CD14-positive monocyte (primary cell): Measurements from ENCODE around the gene EBF3. TPM values are rescaled to one million over a fixed set of nuclear protein-coding genes. Genes with fewer than 3 reads are reported as not detected.

Experiments
- DNase-seq, 3 donors: peaks; one replicate each; pipeline ENCODE4 v3.0.0-alpha.2; 2011 to 2022
- H2AFZ ChIP-seq: 2 replicates; pipeline ENCODE4 v1.6.0; 2012; ENCODE audit warnings: mild to moderate bottlenecking, low read depth, low read length, inconsistent platforms; ENCODE audit not compliant: insufficient read depth, poor library complexity, severe bottlenecking
- H3K27ac ChIP-seq, 2 donors: 1 replicate in 1 of 2; 2 replicates in 1 of 2; pipeline ENCODE4 v1.5.1; 2012 to 2013; ENCODE audit warnings: low read length in 2 of 2, control low read depth in 1 of 2, inconsistent platforms in 1 of 2, low read depth in 1 of 2, mild to moderate bottlenecking in 1 of 2
- H3K27me3 ChIP-seq, 2 donors: one replicate each; pipeline versions ENCODE4 v1.6.0 to v1.6.1; 2011 to 2013; ENCODE audit warnings: low read length in 2 of 2; ENCODE audit not compliant: control insufficient read depth in 2 of 2, insufficient read depth in 2 of 2
- H3K36me3 ChIP-seq, 2 donors: replicated peaks in 1 of 2; 1 replicate in 1 of 2; 2 replicates in 1 of 2; pipeline versions ENCODE4 v1.5.1 to v1.6.1; 2012 to 2013; ENCODE audit warnings: low read length in 2 of 2, control low read depth in 1 of 2, inconsistent platforms in 1 of 2, mild to moderate bottlenecking in 1 of 2; ENCODE audit not compliant: insufficient read depth in 2 of 2, control insufficient read depth in 1 of 2
- H3K4me1 ChIP-seq, 2 donors: 1 replicate in 1 of 2; 2 replicates in 1 of 2; pipeline versions ENCODE4 v1.5.1 to v1.6.1; 2012 to 2013; ENCODE audit warnings: low read length in 2 of 2, control low read depth in 1 of 2, inconsistent platforms in 1 of 2, mild to moderate bottlenecking in 1 of 2, moderate library complexity in 1 of 2; ENCODE audit not compliant: insufficient read depth in 2 of 2, control insufficient read depth in 1 of 2
- H3K4me2 ChIP-seq: replicated peaks from 2 replicates; pipeline ENCODE3; 2012; ENCODE audit warnings: low read length, moderate library complexity, mild to moderate bottlenecking; ENCODE audit not compliant: poor library complexity, severe bottlenecking; ENCODE audit errors: extremely low read depth
- H3K4me3 ChIP-seq, 3 experiments: fragments of 200-600 bp in 1 of 3; sonication (generic) in 1 of 3; replicated peaks in 1 of 3; 1 replicate in 2 of 3; 2 replicates in 1 of 3; pipeline ENCODE4 v1.5.1; 2011 to 2013; ENCODE audit warnings: low read length in 3 of 3, mild to moderate bottlenecking in 3 of 3, control low read depth in 2 of 3, low read depth in 2 of 3, inconsistent platforms in 1 of 3, moderate library complexity in 1 of 3
- H3K79me2 ChIP-seq: 2 replicates; pipeline ENCODE4 v1.6.0; 2012; ENCODE audit warnings: mild to moderate bottlenecking, control low read depth, inconsistent platforms, low read length, moderate library complexity; ENCODE audit not compliant: insufficient read depth
- H3K9ac ChIP-seq: 2 replicates; pipeline ENCODE4 v1.6.0; 2017; ENCODE audit warnings: low read length, mild to moderate bottlenecking; ENCODE audit not compliant: insufficient read depth, poor library complexity, severe bottlenecking
- H3K9me3 ChIP-seq, 2 donors: replicated peaks in 1 of 2; 1 replicate in 1 of 2; 2 replicates in 1 of 2; pipeline versions ENCODE4 v1.5.1 to v1.6.1; 2012 to 2013; ENCODE audit warnings: low read length in 2 of 2, control low read depth in 1 of 2; ENCODE audit not compliant: control insufficient read depth in 1 of 2, insufficient read depth in 1 of 2
- H4K20me1 ChIP-seq: 2 replicates; pipeline ENCODE4 v1.6.0; 2012; ENCODE audit warnings: mild to moderate bottlenecking, low read length, control low read depth, moderate library complexity; ENCODE audit not compliant: insufficient read depth
- H3K27ac Mint-ChIP-seq, 7 donors: one replicate each; pipeline ENCODE4 v1.8.0; 2020; ENCODE audit warnings: mild to moderate bottlenecking in 7 of 7, mixed read lengths in 7 of 7, moderate library complexity in 6 of 7, inconsistent platforms in 2 of 7
- H3K27me3 Mint-ChIP-seq, 3 donors: one replicate each; pipeline ENCODE4 v1.8.0; 2021 to 2022; ENCODE audit warnings: low read depth in 3 of 3, mild to moderate bottlenecking in 3 of 3, mixed read lengths in 3 of 3, moderate library complexity in 3 of 3, inconsistent platforms in 1 of 3
- H3K36me3 Mint-ChIP-seq, 2 donors: one replicate each; pipeline ENCODE4 v1.8.0; 2020; ENCODE audit warnings: mixed read lengths in 2 of 2, inconsistent platforms in 1 of 2, mild to moderate bottlenecking in 1 of 2
- H3K4me1 Mint-ChIP-seq: one replicate; pipeline ENCODE4 v1.8.0; 2020; ENCODE audit warnings: mild to moderate bottlenecking, mixed read lengths
- H3K4me3 Mint-ChIP-seq, 2 donors: one replicate each; pipeline ENCODE4 v1.8.0; 2020; ENCODE audit warnings: mild to moderate bottlenecking in 2 of 2, mixed read lengths in 2 of 2, moderate library complexity in 1 of 2
- H3K9me3 Mint-ChIP-seq, 7 donors: one replicate each; pipeline ENCODE4 v1.8.0; 2020 to 2022; ENCODE audit warnings: mixed read lengths in 7 of 7, mild to moderate bottlenecking in 6 of 7, moderate library complexity in 6 of 7, inconsistent platforms in 2 of 7
- CTCF ChIP-seq: fragments of 200-600 bp; IDR thresholded peaks from one replicate; pipeline ENCODE4 v1.8.0; 2022; ENCODE audit warnings: antibody characterized with exemption, mild to moderate bottlenecking
- WGBS: methylation state at CpG from one replicate; pipeline ENCODE4 v1.1.5; 2013; ENCODE audit warnings: missing lambda C conversion rate; ENCODE audit not compliant: insufficient coverage; 5-methylcytosine and 5-hydroxymethylcytosine counted together
- intact Hi-C, 2 donors: fragments of 100-400 bp; cut with micrococcal nuclease; formaldehyde crosslinking; loops; one replicate each; pipeline versions ENCODE4 v1.15.0 to v1.15.1; 2023
- polyA plus RNA-seq, 3 donors: library from polyadenylated mRNA; depleted of rRNA in 1 of 3; unstranded in 2 of 3; stranded (reverse) in 1 of 3; fragments of 300-500 nt in 2 of 3; fragments of >200 nt in 1 of 3; fragmentation: Illumina TruSeq in 2 of 3; gene quantifications; 1 replicate in 2 of 3; 2 replicates in 1 of 3; pipeline ENCODE4 v1.2.3, GENCODE V29; 2012 to 2021

Gene EBF3
- polyA plus RNA-seq, 3 donors = not detected

GRCh38 chr10:129954492-129955315 is 9.4 kb downstream of the EBF3 start:
- H4K20me1 ChIP-seq = no peaks in the 10 kb centered on the region
- intact Hi-C loops = no loop called here

More at GRCh38 chr10:129954492-129955315, 9.4 kb downstream of the EBF3 start:
- no peak overlapping the region for H3K9ac ChIP-seq
- Mint-ChIP-seq H3K9me3 (peaks cover 0 to 12% (median 2%) of the 10 kb centered on the region in 7 donors), H3K4me3 (peak overlapping the region in 1 of 2 donors; percentile 17), H3K27ac (no peak overlapping the region), H3K36me3 (peaks cover 0 to 5% of the 10 kb centered on the region in 2 donors), H3K4me1 (peaks cover 6% of the 10 kb centered on the region), H3K27me3 (peaks cover 53 to 69% (median 62%) of the 10 kb centered on the region in 3 donors)
- H3K4me3 ChIP-seq = no peak overlapping the region
- 79% methylated on average over 6 of the region's 11 CpGs for WGBS
- no peaks in the 10 kb centered on the region for H3K36me3 ChIP-seq
- H3K27ac ChIP-seq = no peak overlapping the region
- H3K27me3 ChIP-seq = peaks cover 41 to 59% of the 10 kb centered on the region in 2 donors
- no peaks in the 10 kb centered on the region for H3K4me1 ChIP-seq
- H2AFZ ChIP-seq = no peak overlapping the region
- no peak for TF ChIP-seq CTCF
- no peak for DNase-seq
- no peak overlapping the region for H3K4me2 ChIP-seq
- peaks cover 0 to 7% of the 10 kb centered on the region in 2 donors for H3K9me3 ChIP-seq
- H3K79me2 ChIP-seq = no peaks in the 10 kb centered on the region
